ENCODE results near the gene TRAM2.

DNA sequence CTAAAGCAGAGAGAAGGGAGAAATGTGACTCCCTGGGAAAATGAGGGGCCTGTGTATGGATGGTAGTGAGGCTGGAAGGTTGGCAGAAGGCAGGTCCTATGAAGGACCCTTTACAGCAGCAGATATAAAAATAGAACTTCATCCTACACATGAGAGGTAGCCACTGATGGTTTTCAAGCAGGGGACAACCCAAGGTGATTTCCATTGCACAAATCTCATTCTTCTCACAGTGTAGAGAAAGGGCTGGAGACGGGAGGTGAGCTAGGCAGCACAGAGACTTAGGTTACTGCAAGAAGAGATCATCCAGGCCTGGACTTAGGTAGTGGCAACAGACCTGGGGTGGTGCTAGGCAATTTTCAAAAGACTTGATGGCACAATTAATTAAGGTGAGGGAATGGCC, 30.7 kb downstream of the TRAM2 start:
- TF ChIP-seq RARB (CRISPR knock-in tag; IDR thresholded peaks at IDR 0.05) (no peak), ISL1 (CRISPR knock-in tag; IDR thresholded peaks at IDR 0.05) (no peak), TCF4 (CRISPR knock-in tag; IDR thresholded peaks at IDR 0.05; ENCODE audit: borderline replicate concordance) (no peak), ARNTL (CRISPR knock-in tag; IDR thresholded peaks at IDR 0.05; ENCODE audit: borderline replicate concordance, low read depth) (no peak), ZFP30 (CRISPR knock-in tag; IDR thresholded peaks at IDR 0.05) (no peak), ZNF565 (CRISPR knock-in tag; conservative IDR thresholded peaks at IDR 0.05; ENCODE audit: low read depth) (no peak), ZC3H10 (CRISPR knock-in tag; IDR thresholded peaks at IDR 0.05) (no peak)
- TF ChIP-seq, protein P1, sequence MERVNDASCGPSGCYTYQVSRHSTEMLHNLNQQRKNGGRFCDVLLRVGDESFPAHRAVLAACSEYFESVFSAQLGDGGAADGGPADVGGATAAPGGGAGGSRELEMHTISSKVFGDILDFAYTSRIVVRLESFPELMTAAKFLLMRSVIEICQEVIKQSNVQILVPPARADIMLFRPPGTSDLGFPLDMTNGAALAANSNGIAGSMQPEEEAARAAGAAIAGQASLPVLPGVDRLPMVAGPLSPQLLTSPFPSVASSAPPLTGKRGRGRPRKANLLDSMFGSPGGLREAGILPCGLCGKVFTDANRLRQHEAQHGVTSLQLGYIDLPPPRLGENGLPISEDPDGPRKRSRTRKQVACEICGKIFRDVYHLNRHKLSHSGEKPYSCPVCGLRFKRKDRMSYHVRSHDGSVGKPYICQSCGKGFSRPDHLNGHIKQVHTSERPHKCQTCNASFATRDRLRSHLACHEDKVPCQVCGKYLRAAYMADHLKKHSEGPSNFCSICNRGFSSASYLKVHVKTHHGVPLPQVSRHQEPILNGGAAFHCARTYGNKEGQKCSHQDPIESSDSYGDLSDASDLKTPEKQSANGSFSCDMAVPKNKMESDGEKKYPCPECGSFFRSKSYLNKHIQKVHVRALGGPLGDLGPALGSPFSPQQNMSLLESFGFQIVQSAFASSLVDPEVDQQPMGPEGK (CRISPR knock-in tag; IDR thresholded peaks at IDR 0.05; ENCODE audit: borderline replicate concordance): no peak
- TF ChIP-seq, protein P2, sequence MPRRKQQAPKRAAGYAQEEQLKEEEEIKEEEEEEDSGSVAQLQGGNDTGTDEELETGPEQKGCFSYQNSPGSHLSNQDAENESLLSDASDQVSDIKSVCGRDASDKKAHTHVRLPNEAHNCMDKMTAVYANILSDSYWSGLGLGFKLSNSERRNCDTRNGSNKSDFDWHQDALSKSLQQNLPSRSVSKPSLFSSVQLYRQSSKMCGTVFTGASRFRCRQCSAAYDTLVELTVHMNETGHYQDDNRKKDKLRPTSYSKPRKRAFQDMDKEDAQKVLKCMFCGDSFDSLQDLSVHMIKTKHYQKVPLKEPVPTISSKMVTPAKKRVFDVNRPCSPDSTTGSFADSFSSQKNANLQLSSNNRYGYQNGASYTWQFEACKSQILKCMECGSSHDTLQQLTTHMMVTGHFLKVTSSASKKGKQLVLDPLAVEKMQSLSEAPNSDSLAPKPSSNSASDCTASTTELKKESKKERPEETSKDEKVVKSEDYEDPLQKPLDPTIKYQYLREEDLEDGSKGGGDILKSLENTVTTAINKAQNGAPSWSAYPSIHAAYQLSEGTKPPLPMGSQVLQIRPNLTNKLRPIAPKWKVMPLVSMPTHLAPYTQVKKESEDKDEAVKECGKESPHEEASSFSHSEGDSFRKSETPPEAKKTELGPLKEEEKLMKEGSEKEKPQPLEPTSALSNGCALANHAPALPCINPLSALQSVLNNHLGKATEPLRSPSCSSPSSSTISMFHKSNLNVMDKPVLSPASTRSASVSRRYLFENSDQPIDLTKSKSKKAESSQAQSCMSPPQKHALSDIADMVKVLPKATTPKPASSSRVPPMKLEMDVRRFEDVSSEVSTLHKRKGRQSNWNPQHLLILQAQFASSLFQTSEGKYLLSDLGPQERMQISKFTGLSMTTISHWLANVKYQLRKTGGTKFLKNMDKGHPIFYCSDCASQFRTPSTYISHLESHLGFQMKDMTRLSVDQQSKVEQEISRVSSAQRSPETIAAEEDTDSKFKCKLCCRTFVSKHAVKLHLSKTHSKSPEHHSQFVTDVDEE (CRISPR knock-in tag; IDR thresholded peaks at IDR 0.05): no peak
- TF ChIP-seq, protein P3, sequence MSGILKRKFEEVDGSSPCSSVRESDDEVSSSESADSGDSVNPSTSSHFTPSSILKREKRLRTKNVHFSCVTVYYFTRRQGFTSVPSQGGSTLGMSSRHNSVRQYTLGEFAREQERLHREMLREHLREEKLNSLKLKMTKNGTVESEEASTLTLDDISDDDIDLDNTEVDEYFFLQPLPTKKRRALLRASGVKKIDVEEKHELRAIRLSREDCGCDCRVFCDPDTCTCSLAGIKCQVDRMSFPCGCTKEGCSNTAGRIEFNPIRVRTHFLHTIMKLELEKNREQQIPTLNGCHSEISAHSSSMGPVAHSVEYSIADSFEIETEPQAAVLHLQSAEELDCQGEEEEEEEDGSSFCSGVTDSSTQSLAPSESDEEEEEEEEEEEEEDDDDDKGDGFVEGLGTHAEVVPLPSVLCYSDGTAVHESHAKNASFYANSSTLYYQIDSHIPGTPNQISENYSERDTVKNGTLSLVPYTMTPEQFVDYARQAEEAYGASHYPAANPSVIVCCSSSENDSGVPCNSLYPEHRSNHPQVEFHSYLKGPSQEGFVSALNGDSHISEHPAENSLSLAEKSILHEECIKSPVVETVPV (CRISPR knock-in tag; IDR thresholded peaks at IDR 0.05): no peak
- TF ChIP-seq, protein P4, sequence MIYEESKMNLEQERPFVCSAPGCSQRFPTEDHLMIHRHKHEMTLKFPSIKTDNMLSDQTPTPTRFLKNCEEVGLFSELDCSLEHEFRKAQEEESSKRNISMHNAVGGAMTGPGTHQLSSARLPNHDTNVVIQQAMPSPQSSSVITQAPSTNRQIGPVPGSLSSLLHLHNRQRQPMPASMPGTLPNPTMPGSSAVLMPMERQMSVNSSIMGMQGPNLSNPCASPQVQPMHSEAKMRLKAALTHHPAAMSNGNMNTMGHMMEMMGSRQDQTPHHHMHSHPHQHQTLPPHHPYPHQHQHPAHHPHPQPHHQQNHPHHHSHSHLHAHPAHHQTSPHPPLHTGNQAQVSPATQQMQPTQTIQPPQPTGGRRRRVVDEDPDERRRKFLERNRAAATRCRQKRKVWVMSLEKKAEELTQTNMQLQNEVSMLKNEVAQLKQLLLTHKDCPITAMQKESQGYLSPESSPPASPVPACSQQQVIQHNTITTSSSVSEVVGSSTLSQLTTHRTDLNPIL (CRISPR knock-in tag; IDR thresholded peaks at IDR 0.05; ENCODE audit: low read depth): no peak

All from SK-N-SH treated with all-trans-retinoic acid at 6 μM for 48 hours (cell line).